ENCODE data around the gene COMMD7. TPM values are rescaled to one million over a fixed set of nuclear protein-coding genes. Genes with fewer than 3 reads are reported as not detected.

Gene COMMD7
- total and polyA plus RNA-seq, 9 of the 15 experiments (the other 6 are each of a cell fraction or from before 2014, with no cell fraction given): 11.9 to 69.1 (median 34.7) TPM

- no peaks in the 10 kb centered on the region for H3K9me1 ChIP-seq (ENCODE audit: control insufficient read depth, insufficient read depth, low read length)
- no peaks in the 10 kb centered on the region for H3K36me3 ChIP-seq (ENCODE audit: control insufficient read depth, insufficient read depth, low read length)
- no peaks in the 10 kb centered on the region for H3K79me2 ChIP-seq (ENCODE audit: control insufficient read depth, insufficient read depth, low read length)
- FAIRE-seq (no peak), ATAC-seq (peak; percentile 55), DNase-seq (ENCODE audit: extremely low read depth in 1 of 4, low spot score in 3 of 4) (peak in 2 of 4 experiments; percentile 48 to 50)
- POLR2A ChIA-PET: interaction anchor here (0.6 to 1.5 kb wide), 6 partner anchors 15 to 103 kb away, joined by 3 to 9 read pairs (median 4); no protein-coding TSS in a partner anchor
- H3K4me3 ChIP-seq: peak overlapping the region; percentile 22; the same call in 1 of the 2 replicates
- H3K9ac ChIP-seq (ENCODE audit: insufficient read depth in 1 of 2, low read depth in 2 of 2, low read length in 2 of 2): peak overlapping the region; percentile 53 to 79
- H3K27me3 ChIP-seq (ENCODE audit: control insufficient read depth in 2 of 2, insufficient read depth in 2 of 2, low read length in 2 of 2): no peaks in the 10 kb centered on the region
- TF ChIP-seq ZNF197 (CRISPR knock-in tag; IDR thresholded peaks at IDR 0.05; ENCODE audit: low read depth) (0 out of 2 replicates have a peak, but pooled peaks have one; percentile 18), POLR3A (IDR thresholded peaks at IDR 0.05; ENCODE audit: borderline replicate concordance, extremely low read depth, insufficient read depth, insufficient read length) (no peak), MTA3 (IDR thresholded peaks at IDR 0.05; ENCODE audit: borderline replicate concordance) (no peak), RBM39 (optimal IDR thresholded peaks at IDR 0.05; ENCODE audit: low read depth, low read length) (no peak), MXI1 (IDR thresholded peaks at IDR 0.05; ENCODE audit: low read depth, low read length) (no peak), PTBP1 (IDR thresholded peaks at IDR 0.05; ENCODE audit: low read depth, low read length) (no peak), EGR1 (conservative IDR thresholded peaks at IDR 0.05) (no peak), FOXA3 (CRISPR knock-in tag; conservative IDR thresholded peaks at IDR 0.05 in 1 of 2, IDR thresholded peaks at IDR 0.05 in 1 of 2) (peak in 1 of 2 experiments; percentile 47; a peak in 1 of 4 replicates), ZBTB17 (CRISPR knock-in tag; IDR thresholded peaks at IDR 0.05) (peak; percentile 18; the same call in 1 of the 2 replicates), BACH1 (tag; IDR thresholded peaks at IDR 0.05) (no peak), ZNF57 (CRISPR knock-in tag; IDR thresholded peaks at IDR 0.05) (no peak), CCAR2 (IDR thresholded peaks at IDR 0.05; ENCODE audit: low read depth, low read length) (no peak), SMARCE1 (IDR thresholded peaks at IDR 0.05) (no peak)
- H3K4me2 ChIP-seq (ENCODE audit: insufficient read depth, low read length): peak overlapping the region; percentile 77
- H3K9me3 ChIP-seq (replicated peaks; ENCODE audit: control insufficient read depth, insufficient read depth, low read depth, low read length): no peaks in the 10 kb centered on the region; the same call in 1 of the 2 replicates
- H2AFZ ChIP-seq (ENCODE audit: low read depth, low read length): peak overlapping the region; percentile 93
- 66% methylated on average over 9 of the region's 9 CpGs for WGBS (ENCODE audit: insufficient coverage, low coverage, missing lambda C conversion rate)
- no TSS peak for BruUV-seq (replicated peaks)
- in situ Hi-C loops (cut with MboI): loop anchor here (25.0 kb wide), 2 partner anchors 502 to 827 kb away; partner anchors contain the start of gene FOXS1
- H4K20me1 ChIP-seq (replicated peaks; ENCODE audit: control insufficient read depth, insufficient read depth, low read length): no peaks in the 10 kb centered on the region
- CTCF ChIA-PET (ENCODE audit: low intra/inter-chr PET ratio): interaction anchor here (0.6 kb wide), 1 partner anchor 79 kb away, joined by 3 read pairs; the partner anchor contains the start of gene COMMD7
- intact Hi-C loops (cut with micrococcal nuclease): no loop called here
- peaks cover 18 to 28% of the 10 kb centered on the region in 2 experiments for H3K4me1 ChIP-seq (replicated peaks in 1 of 2; ENCODE audit: control insufficient read depth in 2 of 2, insufficient read depth in 2 of 2, low read length in 2 of 2)
- H3K27ac ChIP-seq (ENCODE audit: extremely low read depth, low read depth, low read length): peak overlapping the region; percentile 78
These were observed 78.5 kb downstream of the COMMD7 start for GRCh38 chr20:32664678-32665159.
